NCI-H748 (cell line): ENCODE results near the gene NUDT3.
"Not testable (repeated sequence)": the region's sequence is repeated elsewhere in the genome, so short reads cannot be mapped to it uniquely, and the experiment has no call there.

Experiments used
- DNase-seq: peaks from one replicate; lab custom pipeline; 2025; ENCODE audit not compliant: unreplicated experiment; lab: John Stamatoyannopoulos, UW

NUDT3 gene

DNA sequence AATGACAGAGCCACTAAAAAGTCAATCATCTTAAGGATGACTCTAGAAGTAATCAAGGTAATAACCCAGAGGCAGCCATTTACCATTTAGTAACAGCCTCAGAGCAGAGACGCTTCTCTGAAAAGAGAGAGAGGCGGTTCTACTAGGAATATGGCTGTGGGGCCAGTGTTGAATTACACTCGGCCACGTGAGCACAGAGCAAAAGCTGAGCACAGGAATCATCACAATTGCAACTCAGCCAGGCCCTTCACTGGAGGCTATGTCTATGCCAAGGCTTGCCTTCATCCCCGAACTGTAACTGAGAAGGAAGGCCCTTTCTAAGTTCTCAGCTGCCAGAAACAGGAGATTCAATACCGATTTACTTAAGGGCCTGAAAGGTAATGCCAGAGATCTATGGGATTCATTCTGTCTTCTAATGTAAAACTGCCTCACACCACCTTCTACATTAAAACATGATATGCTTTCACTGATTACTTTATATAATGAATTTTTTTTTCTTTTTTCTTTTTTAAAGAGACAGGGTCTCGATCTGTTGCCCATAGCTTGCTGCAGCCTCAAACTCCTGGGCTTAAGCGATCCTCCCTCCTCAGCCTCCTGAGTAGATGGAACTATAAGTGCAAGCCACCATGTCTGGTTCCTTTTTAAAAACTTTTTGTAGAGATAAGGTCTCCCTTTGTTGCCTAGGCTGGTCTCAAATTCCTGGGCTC, 67.6 kb downstream of the NUDT3 start:
- peak; percentile 8 for DNase-seq

- not testable (repeated sequence) for DNase-seq
These were observed 68.2 kb downstream of the NUDT3 start for GRCh38 chr6:34324221-34324620.

- DNase-seq = no peak
These were observed 69.2 kb downstream of the NUDT3 start for GRCh38 chr6:34323300-34323699.

DNA sequence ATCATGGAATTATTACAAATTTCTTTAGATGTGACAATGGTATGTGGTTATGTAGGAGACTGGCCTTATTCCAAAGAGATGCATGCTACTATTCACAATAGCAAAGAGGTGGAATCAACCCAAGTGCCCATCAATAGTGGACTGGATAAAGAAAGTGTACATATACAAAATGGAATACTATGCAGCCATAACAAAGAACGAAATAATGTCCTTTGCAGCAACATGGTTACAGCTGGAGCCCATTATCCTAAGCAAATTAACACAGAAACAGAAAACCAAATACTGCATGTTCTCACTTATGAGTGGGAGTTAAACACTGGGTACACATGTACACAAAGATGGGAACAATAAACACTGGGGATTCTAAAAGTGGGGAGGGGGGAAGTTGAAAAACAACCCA, 69.7 kb downstream of the NUDT3 start:
- no peak for DNase-seq

- no peak for DNase-seq
These were observed 70.6 kb downstream of the NUDT3 start for GRCh38 chr6:34321821-34322220.

DNA sequence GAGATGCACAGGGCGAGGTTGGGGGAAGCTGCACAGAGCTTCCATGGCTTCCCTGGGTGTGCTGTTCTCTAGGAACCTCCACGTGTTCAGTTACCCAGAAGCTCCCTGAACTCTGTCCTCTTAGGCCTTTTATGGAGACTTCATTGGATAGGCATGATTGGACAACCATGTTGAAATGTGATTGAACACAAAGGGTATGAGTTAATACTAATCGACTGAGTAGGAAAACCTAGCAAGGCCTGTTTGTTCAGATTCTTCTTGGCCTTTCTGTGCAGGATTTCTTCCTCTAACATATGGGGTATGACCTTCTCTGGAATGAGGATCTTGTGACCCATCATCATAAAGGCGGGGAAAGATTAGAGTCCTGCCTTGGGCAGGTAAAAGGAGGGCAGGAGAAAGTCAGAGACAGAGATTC, 73.0 kb downstream of the NUDT3 start:
- no peak for DNase-seq

- no peak for DNase-seq
These were observed 73.7 kb downstream of the NUDT3 start for GRCh38 chr6:34318499-34319470.

GRCh38 chr6:34317882-34318498, 74.5 kb downstream of the NUDT3 start:
- no peak for DNase-seq

- DNase-seq = no peak
These were observed 75.3 kb downstream of the NUDT3 start for GRCh38 chr6:34317172-34317477.

DNA sequence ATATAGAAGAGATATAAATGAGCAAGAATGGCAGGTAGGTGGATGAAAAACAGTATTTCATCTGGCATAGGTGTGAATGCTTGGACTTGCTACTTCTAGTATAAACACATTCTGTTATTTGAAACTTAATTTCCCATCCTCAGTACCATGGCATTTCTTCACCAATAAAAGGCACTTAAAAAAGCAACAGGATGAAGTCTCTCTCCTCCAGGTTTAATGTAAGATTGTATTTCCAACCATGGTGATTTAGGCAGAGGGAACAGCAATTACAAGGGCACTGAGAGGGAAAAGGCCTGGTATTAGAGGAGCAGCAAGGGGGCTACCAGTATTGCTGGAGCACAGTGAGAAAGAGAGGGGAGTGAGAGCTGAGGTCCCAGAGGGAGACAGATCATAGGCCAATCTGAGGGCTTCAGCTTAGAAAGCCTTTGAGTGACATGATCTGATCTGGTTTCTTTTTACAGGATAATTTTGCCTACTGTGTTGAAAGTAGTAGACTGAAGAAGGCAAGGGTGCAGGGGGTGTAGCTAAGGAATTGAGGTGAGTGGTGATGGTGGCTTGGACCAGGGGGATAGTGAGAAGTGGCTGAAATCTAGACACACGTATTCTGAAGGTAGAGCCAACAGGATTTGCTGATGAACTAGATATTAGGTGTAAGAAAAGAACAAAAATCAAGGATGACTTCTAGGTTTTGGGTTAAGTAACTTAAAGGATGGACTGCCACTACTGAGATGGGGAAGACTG, 75.9 kb downstream of the NUDT3 start:
- DNase-seq = no peak

- no peak for DNase-seq
These were observed 76.7 kb downstream of the NUDT3 start for GRCh38 chr6:34315780-34316179.

- DNase-seq = no peak
These were observed 77.2 kb downstream of the NUDT3 start for GRCh38 chr6:34315256-34315655.

DNA sequence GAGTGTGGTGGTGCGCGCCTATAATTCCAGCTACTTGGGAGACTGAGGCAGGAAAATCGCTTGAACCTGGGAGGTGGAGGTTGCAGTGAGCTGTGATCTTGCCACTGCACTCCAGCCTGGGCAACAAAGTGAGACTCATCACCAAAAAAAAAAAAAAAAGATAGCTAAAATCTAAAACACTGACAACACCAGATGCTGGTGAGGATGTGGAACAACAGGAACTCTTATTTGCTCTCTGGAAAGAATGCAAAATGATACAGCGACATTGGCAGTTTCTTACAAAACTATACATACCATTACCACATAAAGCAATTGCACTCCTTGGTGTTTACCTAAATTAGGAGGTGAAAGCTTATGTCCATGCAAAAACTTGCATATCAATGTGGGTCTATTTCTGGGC, 80.2 kb downstream of the NUDT3 start:
- no peak for DNase-seq

GRCh38 chr6:34310817-34311216, 81.7 kb downstream of the NUDT3 start:
- DNase-seq = no peak

DNA sequence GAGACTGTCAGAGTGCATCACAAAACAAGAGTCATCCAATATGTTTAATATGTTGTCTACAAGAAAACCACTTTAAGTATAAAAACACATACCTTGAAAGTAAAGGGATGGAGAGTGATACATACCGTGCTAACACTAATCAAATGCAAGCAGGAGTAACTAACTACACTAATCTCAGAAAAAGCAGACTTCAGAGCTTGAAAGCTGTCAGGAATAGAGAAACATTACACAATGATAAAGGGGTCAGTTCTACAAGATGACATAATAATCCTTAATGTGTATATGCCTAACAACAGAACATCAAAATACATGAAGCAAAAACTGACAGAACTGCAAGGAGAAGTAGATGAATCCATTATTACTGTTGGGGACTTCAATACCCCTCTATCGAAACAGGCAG, 84.0 kb downstream of the NUDT3 start:
- DNase-seq = no peak

DNA sequence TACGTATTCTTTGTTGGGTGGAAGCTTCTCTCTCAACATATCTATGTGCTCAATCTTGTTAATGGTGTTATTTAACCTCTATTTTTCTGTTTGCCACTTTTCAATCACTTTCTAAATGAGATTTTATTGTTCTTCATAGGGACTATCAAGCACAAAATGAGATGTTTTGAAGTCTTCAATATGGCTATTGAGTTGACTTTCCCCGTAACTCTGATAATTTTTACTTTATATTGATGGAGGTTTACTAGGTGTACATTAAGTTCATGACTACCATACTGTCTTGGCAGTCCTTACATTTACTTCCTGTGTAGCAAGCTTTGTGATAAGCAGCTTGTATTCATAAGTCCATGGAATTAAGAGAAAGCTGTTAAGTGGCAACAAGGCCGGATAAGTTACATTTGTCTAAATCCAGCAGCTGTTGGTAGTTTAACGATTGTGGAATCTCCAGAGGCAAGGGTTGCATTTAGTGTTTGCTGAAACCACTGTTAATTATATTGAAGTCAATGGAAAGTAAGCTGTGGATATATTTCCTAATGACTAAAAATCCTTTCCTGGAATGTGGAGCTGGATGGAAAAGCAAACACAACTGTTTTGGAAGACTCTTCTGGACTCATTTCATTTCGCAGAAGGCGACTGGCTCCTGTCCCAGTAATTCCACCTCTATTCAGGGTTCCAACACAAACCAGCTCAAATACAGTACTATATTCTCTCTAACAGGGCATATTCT, 86.3 kb downstream of the NUDT3 start:
- DNase-seq = no peak

- no peak for DNase-seq
These were observed 87.0 kb downstream of the NUDT3 start for GRCh38 chr6:34305497-34305896.

GRCh38 chr6:34304164-34304563, 88.3 kb downstream of the NUDT3 start:
- DNase-seq = no peak

DNA sequence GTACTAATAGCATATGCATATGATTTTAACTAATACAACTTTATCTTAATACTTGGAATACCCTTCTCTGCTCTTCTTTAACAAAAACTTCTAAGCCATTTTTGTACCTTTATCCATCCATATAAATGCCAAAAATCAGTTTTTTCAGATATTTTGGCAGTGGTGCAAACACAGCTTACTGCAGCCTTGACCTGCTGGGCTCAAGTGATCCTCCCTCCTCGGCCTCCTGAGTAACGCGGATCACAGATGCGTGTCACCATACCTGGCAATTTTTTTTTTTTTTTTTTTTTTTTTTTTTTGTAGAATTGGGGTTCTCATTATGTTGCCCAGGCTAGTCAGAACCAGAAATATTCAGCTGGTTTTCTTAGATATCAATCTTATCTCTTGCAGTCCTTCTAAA, 89.5 kb downstream of the NUDT3 start:
- DNase-seq = no peak

GRCh38 chr6:34301408-34301807, 91.1 kb downstream of the NUDT3 start:
- DNase-seq = no peak

GRCh38 chr6:34300332-34300751, 92.1 kb downstream of the NUDT3 start:
- DNase-seq = no peak
